ENCODE results near the gene NDUFAF2.
"Not testable (repeated sequence)": the region's sequence is repeated elsewhere in the genome, so short reads cannot be mapped to it uniquely, and the experiment has no call there.

NDUFAF2 gene

GRCh38 chr5:60977956-60978737, 33.1 kb downstream of the NDUFAF2 start:
- TF ChIP-seq CTCF (IDR thresholded peaks at IDR 0.05; ENCODE audit: insufficient read depth, low read length, missing control alignments): no peak
- ChIA-PET CTCF (no interaction called here), POLR2A (no interaction called here)
- no peak for DNase-seq (ENCODE audit: low read depth, low spot score)
- no peak overlapping the region for H3K4me3 ChIP-seq (ENCODE audit: low read depth, low read length)

- no peak overlapping the region for H3K4me3 ChIP-seq (ENCODE audit: low read depth, low read length)
- DNase-seq (ENCODE audit: low read depth, low spot score): no peak
- POLR2A ChIA-PET: no interaction called here
- CTCF ChIA-PET: no interaction called here
- TF ChIP-seq CTCF (IDR thresholded peaks at IDR 0.05; ENCODE audit: insufficient read depth, low read length, missing control alignments): no peak
Measured at GRCh38 chr5:60978968-60979367, 34.0 kb downstream of the NDUFAF2 start.

- no peak for DNase-seq (ENCODE audit: low read depth, low spot score)
- TF ChIP-seq CTCF (IDR thresholded peaks at IDR 0.05; ENCODE audit: insufficient read depth, low read length, missing control alignments): no peak
- H3K4me3 ChIP-seq (ENCODE audit: low read depth, low read length): no peak overlapping the region
- ChIA-PET POLR2A (no interaction called here), CTCF (interaction anchor here (1.8 kb wide), 1 partner anchor 10 kb away, joined by 4 read pairs; no protein-coding TSS in a partner anchor)
Measured at GRCh38 chr5:60980511-60980910, 35.5 kb downstream of the NDUFAF2 start.

GRCh38 chr5:60982127-60982526, 37.1 kb downstream of the NDUFAF2 start:
- DNase-seq (ENCODE audit: low read depth, low spot score); POLR2A ChIA-PET; H3K4me3 ChIP-seq (ENCODE audit: low read depth, low read length): not testable (repeated sequence)
- CTCF ChIA-PET: interaction anchor here (1.8 kb wide), 1 partner anchor 8 kb away, joined by 4 read pairs; no protein-coding TSS in a partner anchor

GRCh38 chr5:60989790-60990189, 44.8 kb downstream of the NDUFAF2 start:
- TF ChIP-seq CTCF (IDR thresholded peaks at IDR 0.05; ENCODE audit: insufficient read depth, low read length, missing control alignments): no peak
- ChIA-PET CTCF (interaction anchor here (1.3 kb wide), 1 partner anchor 8 kb away, joined by 4 read pairs; no protein-coding TSS in a partner anchor), POLR2A (no interaction called here)
- DNase-seq (ENCODE audit: low read depth, low spot score): no peak
- no peak overlapping the region for H3K4me3 ChIP-seq (ENCODE audit: low read depth, low read length)

- ChIA-PET CTCF (interaction anchor here (0.7 to 1.3 kb wide), 3 partner anchors 12 to 242 kb away, joined by 3 to 4 read pairs (median 3); no protein-coding TSS in a partner anchor), POLR2A (no interaction called here)
- DNase-seq (ENCODE audit: low read depth, low spot score): no peak
- H3K4me3 ChIP-seq (ENCODE audit: low read depth, low read length): no peak overlapping the region
- no peak for TF ChIP-seq CTCF (IDR thresholded peaks at IDR 0.05; ENCODE audit: insufficient read depth, low read length, missing control alignments)
Measured at GRCh38 chr5:60992871-60993270, 47.9 kb downstream of the NDUFAF2 start.

GRCh38 chr5:60993425-60993824, 48.4 kb downstream of the NDUFAF2 start:
- POLR2A ChIA-PET: no interaction called here
- H3K4me3 ChIP-seq (ENCODE audit: low read depth, low read length): no peak overlapping the region
- DNase-seq (ENCODE audit: low read depth, low spot score): no peak
- CTCF ChIA-PET: interaction anchor here (1.2 to 1.3 kb wide), 2 partner anchors 11 to 20 kb away, joined by 3 to 4 read pairs; no protein-coding TSS in a partner anchor
- TF ChIP-seq CTCF (IDR thresholded peaks at IDR 0.05; ENCODE audit: insufficient read depth, low read length, missing control alignments): no peak

All from AG04449 (cell line).